RKO (cell line): Measurements from ENCODE around the gene MPRIP.

Experiments
- DNase-seq: peaks from one replicate; pipeline ENCODE4 v3.0.0-alpha.2; 2016; ENCODE audit warnings: low spot score

The MPRIP gene

GRCh38 chr17:17237026-17237799 lies 195.0 kb downstream of the MPRIP start, which contains the start of gene FLCN:
FLCN (minus strand) TSS chr17:17237168; CDS start chr17:17228137, 9,031 bp downstream.
- DNase-seq, result peak; percentile 82

DNA sequence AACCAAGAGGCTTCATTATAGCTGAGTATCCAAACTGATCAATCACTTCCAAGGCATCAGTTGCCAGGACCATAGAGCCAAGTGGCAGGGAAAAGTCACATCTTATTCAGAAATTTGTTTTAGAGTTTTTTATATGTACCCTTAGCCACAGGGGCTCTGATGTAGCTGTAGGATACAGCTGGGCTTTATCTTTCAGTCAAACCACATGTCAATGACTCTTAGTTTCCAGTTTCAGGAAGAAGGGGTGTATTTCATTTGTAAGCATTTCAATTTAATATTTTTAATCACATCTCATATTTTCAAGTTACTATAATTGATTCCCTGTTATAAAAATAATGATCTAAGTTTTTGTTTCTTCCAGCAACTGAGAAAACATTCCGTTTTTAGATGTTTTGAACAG lies 197.6 kb downstream of the MPRIP start:
- no peak for DNase-seq

- DNase-seq, result no peak
Measured at GRCh38 chr17:17241656-17242055, 199.4 kb downstream of the MPRIP start.

GRCh38 chr17:17242246-17242645 lies 200.0 kb downstream of the MPRIP start:
- no peak for DNase-seq
